Activated CD8-positive, alpha-beta T cell treated with anti-CD3 and anti-CD28 coated beads for 36 hours (primary cell): Measurements from ENCODE around the gene TBC1D2B. TPM values are rescaled to one million over a fixed set of nuclear protein-coding genes. Genes with fewer than 3 reads are reported as not detected.
A peak's percentile ranks its signal among the peaks of the same experiment; 100 is the strongest.

Experiments used
- ATAC-seq: fragments of 200-7000 bp; cut with Tn5 transposase; one replicate; pipeline ENCODE4 v1.10.0; 2021; ENCODE audit warnings: mild to moderate bottlenecking, moderate library complexity
- CTCF ChIA-PET: fragments of 350-600 bp; sonication (Branson Sonifier 250); formaldehyde crosslinking; loops from one replicate; lab custom pipeline; 2021; ENCODE audit warnings: antibody characterized with exemption; lab: Charles Lee
- POLR2A ChIA-PET: fragments of 350-600 bp; sonication (Branson Sonifier 250); formaldehyde crosslinking; loops from one replicate; lab custom pipeline; 2021; ENCODE audit warnings: antibody characterized with exemption; lab: Charles Lee
- DNase-seq: peaks from one replicate; pipeline ENCODE4 v3.0.0-alpha.2; 2020
- H3K27ac Mint-ChIP-seq: one replicate; pipeline ENCODE4 v1.8.0; 2021; ENCODE audit warnings: mild to moderate bottlenecking, mixed read lengths
- H3K27me3 Mint-ChIP-seq: one replicate; pipeline ENCODE4 v1.8.0; 2021; ENCODE audit warnings: mixed read lengths
- H3K36me3 Mint-ChIP-seq: one replicate; pipeline ENCODE4 v1.8.0; 2021; ENCODE audit warnings: low read depth, mixed read lengths
- H3K4me1 Mint-ChIP-seq: one replicate; pipeline ENCODE4 v1.8.0; 2021; ENCODE audit warnings: low read depth, mixed read lengths
- H3K4me3 Mint-ChIP-seq: one replicate; pipeline ENCODE4 v1.8.0; 2021; ENCODE audit warnings: mild to moderate bottlenecking, moderate library complexity, mixed read lengths
- H3K9me3 Mint-ChIP-seq: one replicate; pipeline ENCODE4 v1.8.0; 2021; ENCODE audit warnings: mixed read lengths
- CTCF ChIP-seq: fragments of 200-600 bp; IDR thresholded peaks from one replicate; pipeline ENCODE4 v1.8.0; 2022; ENCODE audit warnings: antibody characterized with exemption, mild to moderate bottlenecking
- intact Hi-C: fragments of 100-400 bp; cut with micrococcal nuclease; formaldehyde crosslinking; loops from one replicate; pipeline ENCODE4 v1.10.0; 2022
- total RNA-seq, 2 experiments: library from RNA; stranded (reverse); gene quantifications; one replicate each; pipeline ENCODE4 v1.2.3, GENCODE V29; 2021

The TBC1D2B gene
- total RNA-seq, 2 experiments from 2014 or later, result 62.9 to 65.7 TPM

- POLR2A ChIA-PET, result interaction anchor here (1.0 to 1.5 kb wide), 5 partner anchors 10 to 39 kb away, joined by 3 to 5 read pairs (median 3); no protein-coding TSS in a partner anchor
- CTCF ChIA-PET, result interaction anchor here (1.6 to 8.9 kb wide), 4 partner anchors 22 to 38 kb away, joined by 4 to 83 read pairs (median 28); no protein-coding TSS in a partner anchor
- peak overlapping the region; percentile 46 for H3K4me3 Mint-ChIP-seq
- H3K9me3 Mint-ChIP-seq, result no peaks in the 10 kb centered on the region
- no peak for DNase-seq
- peaks cover 22% of the 10 kb centered on the region for H3K36me3 Mint-ChIP-seq
- no peaks in the 10 kb centered on the region for H3K27me3 Mint-ChIP-seq
- peak overlapping the region; percentile 81 for H3K27ac Mint-ChIP-seq
- no peak for TF ChIP-seq CTCF
- intact Hi-C loops, result no loop called here
- no peak for ATAC-seq
- H3K4me1 Mint-ChIP-seq, result peaks cover 45% of the 10 kb centered on the region
Observed at GRCh38 chr15:78073046-78073787, 4.3 kb downstream of the TBC1D2B start.

- Mint-ChIP-seq H3K27me3 (no peaks in the 10 kb centered on the region), H3K27ac (peak overlapping the region; percentile 81), H3K4me3 (peak overlapping the region; percentile 46), H3K36me3 (peaks cover 22% of the 10 kb centered on the region), H3K9me3 (no peaks in the 10 kb centered on the region), H3K4me1 (peaks cover 40% of the 10 kb centered on the region)
- ChIA-PET CTCF (interaction anchor here (1.0 to 8.9 kb wide), 6 partner anchors 10 to 106 kb away, joined by 4 to 83 read pairs (median 10); no protein-coding TSS in a partner anchor), POLR2A (interaction anchor here (0.6 to 1.5 kb wide), 7 partner anchors 10 to 38 kb away, joined by 3 to 6 read pairs (median 4); no protein-coding TSS in a partner anchor)
- intact Hi-C loops, result no loop called here
- TF ChIP-seq CTCF, result no peak
- DNase-seq (no peak), ATAC-seq (no peak)
Observed at GRCh38 chr15:78072080-78072892, 5.2 kb downstream of the TBC1D2B start.

GRCh38 chr15:78071383-78071782, 6.1 kb downstream of the TBC1D2B start:
- ATAC-seq, result no peak
- CTCF ChIA-PET, result interaction anchor here (1.0 to 8.9 kb wide), 6 partner anchors 9 to 105 kb away, joined by 3 to 83 read pairs (median 10); no protein-coding TSS in a partner anchor
- intact Hi-C loops, result no loop called here
- Mint-ChIP-seq H3K36me3 (peaks cover 20% of the 10 kb centered on the region), H3K4me3 (no peak overlapping the region), H3K4me1 (peaks cover 40% of the 10 kb centered on the region), H3K27ac (peak overlapping the region; percentile 81), H3K27me3 (no peaks in the 10 kb centered on the region), H3K9me3 (no peaks in the 10 kb centered on the region)
- POLR2A ChIA-PET, result interaction anchor here (0.8 to 1.7 kb wide), 4 partner anchors 9 to 22 kb away, joined by 4 to 7 read pairs (median 6); no protein-coding TSS in a partner anchor
- no peak for DNase-seq
- no peak for TF ChIP-seq CTCF

- H3K4me1 Mint-ChIP-seq, result peaks cover 33% of the 10 kb centered on the region
- no peaks in the 10 kb centered on the region for H3K9me3 Mint-ChIP-seq
- ChIA-PET CTCF (interaction anchor here (0.8 to 8.9 kb wide), 12 partner anchors 11 to 170 kb away, joined by 3 to 83 read pairs (median 8); no protein-coding TSS in a partner anchor), POLR2A (interaction anchor here (0.9 to 5.6 kb wide), 6 partner anchors 8 to 35 kb away, joined by 3 to 31 read pairs (median 6); no protein-coding TSS in a partner anchor)
- H3K4me3 Mint-ChIP-seq, result peak overlapping the region; percentile 67
- ATAC-seq (peak; percentile 55), DNase-seq (peak; percentile 72)
- no peak for TF ChIP-seq CTCF
- intact Hi-C loops, result no loop called here
- H3K27me3 Mint-ChIP-seq, result no peaks in the 10 kb centered on the region
- no peak overlapping the region for H3K27ac Mint-ChIP-seq
- H3K36me3 Mint-ChIP-seq, result peaks cover 24% of the 10 kb centered on the region
Observed at GRCh38 chr15:78070049-78070700, 7.3 kb downstream of the TBC1D2B start.
